Transverse colon (tissue), 4 donors: Measurements from ENCODE around the gene MAN2A1. TPM values are rescaled to one million over a fixed set of nuclear protein-coding genes. Genes with fewer than 3 reads are reported as not detected.
"Not testable (repeated sequence)": the region's sequence is repeated elsewhere in the genome, so short reads cannot be mapped to it uniquely, and the experiment has no call there.

Experiments
- DNase-seq: peaks from one replicate; pipeline ENCODE4 v3.0.0-alpha.2; 2019
- H3K27ac ChIP-seq, 4 donors: fragments of 200-600 bp; sonication (generic); 2 replicates each; pipeline ENCODE4 v1.5.1; 2016 to 2018; ENCODE audit warnings: inconsistent platforms in 4 of 4
- H3K27me3 ChIP-seq: fragments of 200-600 bp; sonication (generic); 2 replicates; pipeline ENCODE4 v1.5.1; 2017; ENCODE audit warnings: inconsistent platforms
- H3K36me3 ChIP-seq, 4 donors: fragments of 200-600 bp; sonication (generic); 2 replicates each; pipeline ENCODE4 v1.5.1; 2017 to 2019; ENCODE audit warnings: inconsistent platforms in 4 of 4
- H3K4me1 ChIP-seq, 4 donors: fragments of 200-600 bp; sonication (generic); 2 replicates each; pipeline ENCODE4 v1.5.1; 2017 to 2020; ENCODE audit warnings: inconsistent platforms in 4 of 4
- H3K4me3 ChIP-seq, 4 donors: fragments of 200-600 bp; sonication (generic); 1 replicate in 1 of 4; 2 replicates in 3 of 4; pipeline versions ENCODE4 v1.5.1 to v1.6.1; 2017 to 2019; ENCODE audit warnings: inconsistent platforms in 4 of 4
- H3K9me3 ChIP-seq, 2 donors: fragments of 200-600 bp; sonication (generic); 2 replicates each; pipeline ENCODE4 v1.5.1; 2017 to 2019; ENCODE audit warnings: inconsistent platforms in 2 of 2
- EP300 ChIP-seq: sonication (generic); formaldehyde crosslinking; IDR thresholded peaks from one replicate; pipeline ENCODE4 v1.6.1; 2017; ENCODE audit warnings: antibody characterized with exemption, low read depth
- POLR2A ChIP-seq: fragments of 450-650 bp; IDR thresholded peaks from one replicate; pipeline ENCODE4 v1.6.1; 2016; ENCODE audit warnings: antibody characterized with exemption, mild to moderate bottlenecking, moderate library complexity
- POLR2AphosphoS5 ChIP-seq, 3 donors: sonication (generic); formaldehyde crosslinking; IDR thresholded peaks; one replicate each; pipeline ENCODE4 v1.6.1; 2016; ENCODE audit warnings: antibody characterized with exemption in 3 of 3
- WGBS, 2 donors: methylation state at CpG; one replicate each; pipeline ENCODE4 v1.1.5; 2018; ENCODE audit warnings: low coverage in 1 of 2; 5-methylcytosine and 5-hydroxymethylcytosine counted together
- in situ Hi-C, 4 donors: fragments of 200-750 bp; cut with MboI; loops; one replicate each; pipeline versions ENCODE4 v1.15.0 to v1.15.1; 2017; ENCODE audit warnings: low sequenced_read_pairs in 3 of 4, low pct_ligation_motif_present in 1 of 4, low pct_unique_long_range_greater_than_20kb in 1 of 4
- intact Hi-C: fragments of 100-400 bp; cut with DNase I; formaldehyde crosslinking; loops from one replicate; pipeline ENCODE4 v1.15.1; 2023; ENCODE audit warnings: low total_unique reads
- total RNA-seq, 4 donors: library from RNA; depleted of rRNA; stranded (reverse); fragments of >200 nt; gene quantifications; one replicate each; pipeline ENCODE4 v1.1.0, GENCODE V29; 2016
- TF ChIP-seq, protein P1 (sequence below), 5 experiments: fragments of 200-600 bp in 3 of 5; fragments of 450-650 bp in 2 of 5; sonication (generic) in 3 of 5; IDR thresholded peaks; 1 replicate in 2 of 5; 2 replicates in 3 of 5; pipeline ENCODE4 v1.5.1; 2016 to 2017; ENCODE audit warnings: antibody characterized with exemption in 5 of 5, inconsistent platforms in 3 of 5, mild to moderate bottlenecking in 2 of 5, moderate library complexity in 1 of 5

MAN2A1 gene
- total RNA-seq, 4 donors from 2014 or later, result 39.2 to 95.3 (median 70.4) TPM

DNA sequence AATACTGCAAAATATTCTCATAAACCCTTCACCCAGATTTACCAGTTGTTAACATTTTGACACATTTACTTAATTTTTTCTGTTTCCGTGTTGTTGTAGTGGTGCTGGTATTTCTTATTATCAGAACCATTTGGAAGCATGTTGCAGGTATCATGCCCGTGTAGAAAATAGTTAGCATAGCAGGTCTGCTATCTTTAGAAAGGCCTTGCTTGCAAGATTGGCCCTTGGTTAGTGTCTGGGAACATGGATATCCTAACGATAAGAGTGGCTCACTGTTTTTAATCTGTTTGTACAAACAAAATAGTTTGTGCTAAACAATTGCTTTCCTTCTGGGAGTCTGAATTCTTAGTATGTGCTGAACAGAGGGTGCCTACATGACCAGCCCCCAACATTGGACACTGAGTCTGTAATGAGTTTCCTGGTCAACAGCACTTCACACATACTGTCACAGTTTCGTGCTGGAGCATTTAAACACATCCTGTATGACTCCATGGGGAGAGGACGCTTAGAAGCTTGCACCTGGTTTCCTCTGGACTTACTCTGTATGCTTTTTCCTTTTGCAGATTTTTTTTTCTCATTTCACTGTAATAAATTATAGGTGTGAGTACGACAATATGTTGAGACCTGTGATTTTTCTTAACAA is 66.9 kb downstream of the MAN2A1 start:
- Histone ChIP-seq H3K27me3 (no peaks in the 10 kb centered on the region), H3K4me3 (no peak overlapping the region), H3K4me1 (peaks cover 0 to 26% (median 12%) of the 10 kb centered on the region in 4 donors), H3K9me3 (no peaks in the 10 kb centered on the region), H3K27ac (no peak overlapping the region), H3K36me3 (peaks cover 0 to 4% (median 2%) of the 10 kb centered on the region in 4 donors)
- in situ Hi-C loops (no loop called here), intact Hi-C loops (no loop called here)
- 71 to 79% methylated on average over 6 of the region's 6 CpGs for WGBS, 2 donors
- no peak for DNase-seq
- TF ChIP-seq, protein P1, sequence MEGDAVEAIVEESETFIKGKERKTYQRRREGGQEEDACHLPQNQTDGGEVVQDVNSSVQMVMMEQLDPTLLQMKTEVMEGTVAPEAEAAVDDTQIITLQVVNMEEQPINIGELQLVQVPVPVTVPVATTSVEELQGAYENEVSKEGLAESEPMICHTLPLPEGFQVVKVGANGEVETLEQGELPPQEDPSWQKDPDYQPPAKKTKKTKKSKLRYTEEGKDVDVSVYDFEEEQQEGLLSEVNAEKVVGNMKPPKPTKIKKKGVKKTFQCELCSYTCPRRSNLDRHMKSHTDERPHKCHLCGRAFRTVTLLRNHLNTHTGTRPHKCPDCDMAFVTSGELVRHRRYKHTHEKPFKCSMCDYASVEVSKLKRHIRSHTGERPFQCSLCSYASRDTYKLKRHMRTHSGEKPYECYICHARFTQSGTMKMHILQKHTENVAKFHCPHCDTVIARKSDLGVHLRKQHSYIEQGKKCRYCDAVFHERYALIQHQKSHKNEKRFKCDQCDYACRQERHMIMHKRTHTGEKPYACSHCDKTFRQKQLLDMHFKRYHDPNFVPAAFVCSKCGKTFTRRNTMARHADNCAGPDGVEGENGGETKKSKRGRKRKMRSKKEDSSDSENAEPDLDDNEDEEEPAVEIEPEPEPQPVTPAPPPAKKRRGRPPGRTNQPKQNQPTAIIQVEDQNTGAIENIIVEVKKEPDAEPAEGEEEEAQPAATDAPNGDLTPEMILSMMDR (IDR thresholded peaks at IDR 0.05), result no peak
- no peak for TF ChIP-seq EP300
- no peak for TF ChIP-seq POLR2AphosphoS5 (IDR thresholded peaks at IDR 0.05)
- no peak for TF ChIP-seq POLR2A

DNA sequence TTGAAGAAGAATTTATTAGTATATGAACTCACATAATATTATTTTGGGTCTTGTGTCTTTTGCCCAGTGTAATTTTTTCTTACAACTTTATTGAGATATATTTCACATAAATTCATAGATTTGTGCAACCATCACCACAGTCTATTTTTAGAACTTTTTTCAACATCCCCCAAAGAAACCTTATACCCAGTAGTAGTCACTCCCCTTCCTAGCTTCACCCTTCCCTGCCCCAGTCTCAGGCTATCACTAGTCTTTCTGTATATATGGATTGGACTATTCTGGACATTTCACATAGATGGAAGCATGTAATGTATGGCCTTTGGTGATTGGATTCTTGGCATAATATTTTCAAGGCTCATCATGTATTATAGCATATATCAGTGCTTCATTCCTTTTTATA is 67.8 kb downstream of the MAN2A1 start:
- TF ChIP-seq, protein P1 (IDR thresholded peaks at IDR 0.05), result no peak
- TF ChIP-seq POLR2A (no peak), POLR2AphosphoS5 (IDR thresholded peaks at IDR 0.05) (no peak), EP300 (no peak)
- no peak for DNase-seq
- Histone ChIP-seq H3K4me3 (no peak overlapping the region), H3K27me3 (no peaks in the 10 kb centered on the region), H3K9me3 (no peaks in the 10 kb centered on the region), H3K4me1 (peaks cover 0 to 26% (median 12%) of the 10 kb centered on the region in 4 donors), H3K27ac (no peak overlapping the region), H3K36me3 (peaks cover 0 to 4% (median 2%) of the 10 kb centered on the region in 4 donors)
- in situ Hi-C loops, result no loop called here
- intact Hi-C loops, result no loop called here

DNA sequence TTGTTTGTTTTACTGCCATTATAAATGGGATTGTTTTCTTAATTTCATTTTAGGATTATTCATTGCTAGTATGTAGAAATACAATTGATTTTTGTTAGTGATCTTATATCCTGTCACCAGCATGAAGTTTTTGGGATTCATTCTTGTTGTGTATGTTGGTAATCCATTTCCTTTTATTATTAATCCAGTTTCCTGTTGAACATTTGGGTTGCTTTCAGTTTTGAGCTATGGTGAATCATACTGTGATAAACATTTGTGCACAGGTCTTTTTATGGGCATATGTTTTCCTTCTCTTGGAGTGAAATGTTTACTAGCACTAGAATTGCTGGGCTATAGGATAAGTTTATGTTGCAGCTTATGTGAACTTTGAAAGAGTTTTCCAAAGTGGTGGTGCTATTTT is 69.6 kb downstream of the MAN2A1 start:
- no peak overlapping the region for H3K27ac ChIP-seq
- peaks cover 0 to 16% (median 7%) of the 10 kb centered on the region in 4 donors for H3K4me1 ChIP-seq
- in situ Hi-C loops, result no loop called here
- H3K36me3 ChIP-seq, result peaks cover 0 to 7% (median 2%) of the 10 kb centered on the region in 4 donors
- TF ChIP-seq, protein P1 (IDR thresholded peaks at IDR 0.05), result no peak
- TF ChIP-seq POLR2AphosphoS5 (IDR thresholded peaks at IDR 0.05) (no peak), EP300 (no peak), POLR2A (no peak)
- no peak for DNase-seq
- no peaks in the 10 kb centered on the region for H3K9me3 ChIP-seq
- no peaks in the 10 kb centered on the region for H3K27me3 ChIP-seq
- H3K4me3 ChIP-seq, result no peak overlapping the region
- intact Hi-C loops, result no loop called here

DNA sequence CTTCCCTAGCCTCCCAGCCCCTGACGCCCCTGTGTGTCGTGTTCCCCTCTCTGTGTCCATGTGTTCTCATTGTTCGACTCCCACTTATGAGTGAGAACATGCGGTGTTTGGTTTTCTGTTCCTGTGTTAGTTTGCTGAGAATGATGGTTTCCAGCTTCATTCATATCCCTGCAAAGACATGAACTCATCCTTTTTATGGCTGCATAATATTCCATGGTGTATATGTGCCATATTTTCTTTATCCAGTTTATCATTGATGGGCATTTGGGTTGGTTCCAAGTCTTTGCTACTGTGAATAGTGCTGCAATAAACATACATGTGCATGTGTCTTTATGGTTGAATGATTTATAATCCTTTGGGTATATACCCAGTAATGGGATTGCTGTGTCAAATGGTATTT is 70.4 kb downstream of the MAN2A1 start:
- H3K36me3 ChIP-seq, H3K27ac ChIP-seq, in situ Hi-C loops, H3K9me3 ChIP-seq, H3K27me3 ChIP-seq, intact Hi-C loops, H3K4me3 ChIP-seq, DNase-seq: not testable (repeated sequence)
- peaks cover 0 to 15% (median 6%) of the 10 kb centered on the region in 4 donors for H3K4me1 ChIP-seq
- 91 to 100% methylated on average over 4 of the region's 4 CpGs for WGBS, 2 donors

DNA sequence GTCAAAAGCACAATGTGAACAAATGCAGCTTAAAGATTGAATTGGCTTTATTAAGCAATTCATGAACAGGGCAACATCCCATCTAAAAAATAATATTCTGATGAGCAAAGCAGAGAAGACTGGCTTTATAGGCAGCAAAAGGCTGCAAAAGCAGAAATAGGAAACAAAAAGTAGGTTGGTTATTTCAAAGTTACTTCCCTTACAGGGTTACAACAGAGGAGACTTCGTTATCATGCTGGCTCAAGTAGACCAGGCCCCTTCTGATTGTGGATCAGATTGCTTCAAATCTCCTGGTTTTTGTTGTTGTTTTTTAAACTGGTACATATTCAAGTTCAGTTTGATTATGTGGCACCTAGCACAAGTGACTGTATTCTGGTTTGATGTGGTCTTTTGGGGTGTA is 73.1 kb downstream of the MAN2A1 start:
- no peak overlapping the region for H3K4me3 ChIP-seq
- in situ Hi-C loops (no loop called here), intact Hi-C loops (no loop called here)
- H3K4me1 ChIP-seq, result peaks cover 0 to 11% (median 6%) of the 10 kb centered on the region in 4 donors
- no peaks in the 10 kb centered on the region for H3K9me3 ChIP-seq
- H3K36me3 ChIP-seq, result peaks cover 0 to 8% (median 2%) of the 10 kb centered on the region in 4 donors
- 71 to 89% methylated on average over 1 of the region's 1 CpG for WGBS, 2 donors
- DNase-seq, result no peak
- H3K27me3 ChIP-seq, result no peaks in the 10 kb centered on the region
- TF ChIP-seq POLR2A, result no peak
- TF ChIP-seq, protein P1 (IDR thresholded peaks at IDR 0.05), result no peak
- no peak for TF ChIP-seq EP300
- no peak for TF ChIP-seq POLR2AphosphoS5 (IDR thresholded peaks at IDR 0.05)
- no peak overlapping the region for H3K27ac ChIP-seq
